Measurements from ENCODE around the gene RAD21L1. TPM values are rescaled to one million over a fixed set of nuclear protein-coding genes. Genes with fewer than 3 reads are reported as not detected.

Gene RAD21L1
- total RNA-seq, 3 donors from 2014 or later: not detected

DNA sequence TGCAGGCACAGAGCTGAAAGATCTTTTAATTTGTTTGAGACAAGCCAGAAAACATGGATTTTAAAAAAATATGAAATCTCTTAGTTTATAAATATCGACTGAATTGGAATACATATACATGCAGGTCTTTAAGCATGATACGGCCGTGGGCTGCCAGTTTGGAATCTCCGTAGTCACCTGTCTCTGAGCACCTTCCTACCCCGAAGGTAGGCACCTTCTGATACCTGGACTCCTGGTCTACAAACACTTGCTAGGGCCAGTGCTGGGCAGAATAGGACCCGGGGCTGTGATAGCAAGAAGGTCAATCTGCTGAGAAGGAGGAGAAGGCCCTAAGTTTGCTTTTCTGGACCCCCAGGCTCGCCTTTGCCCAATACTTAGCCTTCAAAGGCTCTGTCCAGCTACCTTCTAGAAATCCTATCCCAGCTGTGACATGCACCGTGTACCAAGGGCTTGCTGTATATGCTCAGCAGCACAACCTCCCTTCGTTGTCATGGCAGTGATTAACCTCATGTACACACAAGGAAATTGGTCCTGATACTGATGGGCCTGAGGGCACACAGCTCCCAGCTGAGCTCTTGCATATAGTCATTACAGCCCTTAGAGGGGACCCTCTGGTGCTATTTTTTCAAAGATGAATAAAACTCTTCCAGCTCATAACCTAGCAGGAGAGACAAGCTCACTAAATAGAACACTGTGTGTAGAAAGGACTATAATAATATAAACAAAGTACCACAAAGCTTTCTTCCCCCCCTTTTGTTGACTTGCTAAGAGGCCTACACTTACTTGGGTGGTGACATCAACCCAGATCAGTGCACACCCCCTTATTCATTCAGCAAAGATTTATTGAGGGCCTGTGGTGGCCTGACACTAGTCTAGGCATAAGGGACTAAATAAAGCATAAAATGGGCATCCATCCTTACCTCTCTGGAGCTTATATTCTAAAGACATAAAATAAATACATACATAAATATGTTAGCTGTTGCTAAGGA, 58.0 kb downstream of the RAD21L1 start:
- H3K9me3 ChIP-seq: no peaks in the 10 kb centered on the region
- ATAC-seq (no peak), DNase-seq (no peak)
- no peaks in the 10 kb centered on the region for H3K36me3 ChIP-seq (ENCODE audit: low read depth)
- H3K4me1 ChIP-seq (ENCODE audit: low read depth): peaks cover 7% of the 10 kb centered on the region
- intact Hi-C loops (cut with DNase I, micrococcal nuclease): no loop called here
- TF ChIP-seq, protein P1, sequence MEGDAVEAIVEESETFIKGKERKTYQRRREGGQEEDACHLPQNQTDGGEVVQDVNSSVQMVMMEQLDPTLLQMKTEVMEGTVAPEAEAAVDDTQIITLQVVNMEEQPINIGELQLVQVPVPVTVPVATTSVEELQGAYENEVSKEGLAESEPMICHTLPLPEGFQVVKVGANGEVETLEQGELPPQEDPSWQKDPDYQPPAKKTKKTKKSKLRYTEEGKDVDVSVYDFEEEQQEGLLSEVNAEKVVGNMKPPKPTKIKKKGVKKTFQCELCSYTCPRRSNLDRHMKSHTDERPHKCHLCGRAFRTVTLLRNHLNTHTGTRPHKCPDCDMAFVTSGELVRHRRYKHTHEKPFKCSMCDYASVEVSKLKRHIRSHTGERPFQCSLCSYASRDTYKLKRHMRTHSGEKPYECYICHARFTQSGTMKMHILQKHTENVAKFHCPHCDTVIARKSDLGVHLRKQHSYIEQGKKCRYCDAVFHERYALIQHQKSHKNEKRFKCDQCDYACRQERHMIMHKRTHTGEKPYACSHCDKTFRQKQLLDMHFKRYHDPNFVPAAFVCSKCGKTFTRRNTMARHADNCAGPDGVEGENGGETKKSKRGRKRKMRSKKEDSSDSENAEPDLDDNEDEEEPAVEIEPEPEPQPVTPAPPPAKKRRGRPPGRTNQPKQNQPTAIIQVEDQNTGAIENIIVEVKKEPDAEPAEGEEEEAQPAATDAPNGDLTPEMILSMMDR (IDR thresholded peaks at IDR 0.05): no peak
- H3K4me3 ChIP-seq: no peak overlapping the region

DNA sequence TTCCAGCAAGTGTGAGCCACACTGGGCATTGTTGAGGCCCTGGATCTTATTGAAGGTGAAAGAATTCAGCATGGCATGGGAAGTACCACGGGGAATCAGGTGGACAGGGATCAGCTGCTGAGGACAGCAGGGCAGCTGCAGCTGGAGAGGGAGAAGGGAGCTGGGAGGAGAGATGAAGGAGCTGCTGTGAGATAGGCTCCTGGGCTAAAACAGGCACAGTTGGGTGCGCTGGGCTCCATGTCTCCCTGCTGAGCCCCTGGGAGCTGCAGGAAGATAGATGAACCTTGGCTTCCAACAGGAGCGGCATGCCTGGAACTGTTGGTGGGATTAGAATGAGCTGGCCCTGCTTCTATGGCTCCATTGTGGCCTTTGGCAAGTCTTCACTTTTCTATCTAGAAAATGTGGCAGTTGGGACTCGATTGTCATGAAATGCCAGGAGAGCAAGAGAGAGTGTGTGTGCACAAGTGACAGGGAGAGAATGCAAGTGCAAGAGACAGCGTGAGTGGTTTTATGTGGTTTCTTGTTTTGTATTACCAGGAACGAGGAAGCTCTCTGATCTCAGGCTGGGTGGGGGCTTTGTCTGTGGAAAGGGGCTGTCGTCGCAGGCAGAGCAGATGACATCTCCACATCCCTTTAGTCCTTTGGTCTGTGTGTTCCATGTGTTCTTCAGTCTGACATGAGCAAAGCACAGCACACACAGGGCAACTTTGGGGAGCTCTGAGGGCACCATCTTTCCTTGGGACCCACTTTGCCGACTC, 60.6 kb downstream of the RAD21L1 start:
- intact Hi-C loops (cut with DNase I, micrococcal nuclease): no loop called here
- ATAC-seq: peak; percentile 19
- TF ChIP-seq, protein P1 (IDR thresholded peaks at IDR 0.05): no peak
- no peaks in the 10 kb centered on the region for H3K36me3 ChIP-seq (ENCODE audit: low read depth)
- no peak for DNase-seq
- H3K4me3 ChIP-seq: no peak overlapping the region
- no peaks in the 10 kb centered on the region for H3K9me3 ChIP-seq
- peaks cover 7% of the 10 kb centered on the region for H3K4me1 ChIP-seq (ENCODE audit: low read depth)

- Histone ChIP-seq H3K9me3 (no peaks in the 10 kb centered on the region), H3K4me1 (ENCODE audit: low read depth) (no peaks in the 10 kb centered on the region), H3K4me3 (no peak overlapping the region), H3K36me3 (ENCODE audit: low read depth) (no peaks in the 10 kb centered on the region)
- intact Hi-C loops (cut with DNase I, micrococcal nuclease): no loop called here
- TF ChIP-seq, protein P1 (IDR thresholded peaks at IDR 0.05): no peak
- DNase-seq: no peak
- ATAC-seq: no peak
Observed at GRCh38 chr20:1287306-1287705, 61.5 kb downstream of the RAD21L1 start.

DNA sequence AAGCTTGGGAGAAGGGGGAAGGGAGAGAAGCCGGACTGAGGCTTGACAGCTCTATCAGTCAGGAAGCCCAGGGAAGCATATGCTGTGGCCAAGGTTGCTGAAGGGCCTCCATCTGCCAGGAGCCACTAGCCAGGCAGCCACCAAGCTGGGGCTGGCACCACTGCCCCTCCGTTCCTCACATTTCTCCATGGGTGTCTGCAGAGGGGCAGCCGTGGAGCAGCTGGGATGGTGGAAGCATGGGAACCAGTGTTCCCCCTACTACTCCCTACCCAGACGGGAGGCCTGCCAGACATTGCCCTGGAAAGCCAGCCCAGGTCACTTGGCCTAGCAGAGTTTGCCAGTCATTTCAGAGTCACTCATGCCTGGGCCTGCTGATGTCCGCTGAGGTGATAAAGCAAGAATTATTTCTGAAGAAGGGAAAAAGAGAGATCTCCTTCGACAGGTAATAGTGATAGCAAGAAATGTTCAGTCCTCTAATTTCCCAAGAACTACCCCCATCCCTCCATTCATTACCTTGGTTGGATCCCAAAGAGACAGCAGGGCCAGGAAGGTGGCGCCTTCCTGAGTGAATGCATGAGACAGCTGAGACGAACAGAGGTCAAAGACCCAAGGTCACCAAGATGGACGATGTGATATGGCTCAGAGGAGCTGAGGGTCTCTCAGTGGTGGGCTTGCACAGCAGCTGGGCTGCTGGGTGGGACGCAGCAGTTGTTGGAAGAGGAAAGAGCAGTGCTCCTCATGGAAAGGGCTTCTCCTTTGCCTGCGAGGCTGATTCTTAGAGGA, 62.1 kb downstream of the RAD21L1 start:
- Histone ChIP-seq H3K36me3 (ENCODE audit: low read depth) (no peaks in the 10 kb centered on the region), H3K4me3 (no peak overlapping the region), H3K9me3 (no peaks in the 10 kb centered on the region), H3K4me1 (ENCODE audit: low read depth) (no peaks in the 10 kb centered on the region)
- intact Hi-C loops (cut with DNase I, micrococcal nuclease): no loop called here
- TF ChIP-seq, protein P1 (IDR thresholded peaks at IDR 0.05): no peak
- DNase-seq: no peak
- no peak for ATAC-seq

DNA sequence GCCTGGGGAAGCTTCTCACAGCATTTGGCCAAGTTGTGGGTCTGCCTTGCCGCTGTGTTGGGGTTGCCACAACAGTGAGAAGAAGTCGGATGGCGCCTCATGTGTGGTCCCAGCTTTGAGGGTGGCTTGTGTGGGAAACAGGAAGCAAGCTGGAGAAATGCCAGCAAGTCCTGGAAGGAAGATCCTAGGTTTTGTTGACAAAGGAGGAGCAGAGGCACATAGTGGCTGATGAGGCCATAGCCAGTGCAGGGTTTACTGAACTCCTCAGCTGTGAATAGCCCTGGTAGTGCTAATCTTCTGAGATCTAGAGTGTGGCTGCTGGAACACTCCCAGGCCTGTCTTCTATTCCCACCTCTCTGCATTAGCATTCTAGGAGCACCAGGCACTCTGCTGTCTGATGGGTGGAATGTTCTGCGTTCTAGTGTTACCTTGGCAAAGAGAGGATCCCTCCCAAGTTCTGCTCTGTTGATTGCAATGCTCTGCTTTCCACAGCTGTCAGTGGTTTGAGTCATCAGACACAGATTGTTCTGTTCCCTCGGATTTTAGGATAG, 65.4 kb downstream of the RAD21L1 start:
- H3K36me3 ChIP-seq (ENCODE audit: low read depth): no peaks in the 10 kb centered on the region
- H3K4me1 ChIP-seq (ENCODE audit: low read depth): no peaks in the 10 kb centered on the region
- intact Hi-C loops (cut with DNase I, micrococcal nuclease): no loop called here
- no peaks in the 10 kb centered on the region for H3K9me3 ChIP-seq
- TF ChIP-seq, protein P1 (IDR thresholded peaks at IDR 0.05): no peak
- ATAC-seq (no peak), DNase-seq (no peak)
- no peak overlapping the region for H3K4me3 ChIP-seq

Data from mucosa of descending colon (tissue), 3 donors.